Skeletal muscle tissue (tissue), 4 donors: ENCODE results near the gene KCP. TPM values are rescaled to one million over a fixed set of nuclear protein-coding genes. Genes with fewer than 3 reads are reported as not detected.

Source experiments
- H3K27ac ChIP-seq: one replicate; pipeline ENCODE4 v1.7.0; 2013; ENCODE audit warnings: mild to moderate bottlenecking, low read depth, low read length, inconsistent platforms
- H3K27me3 ChIP-seq, 3 donors: one replicate each; pipeline ENCODE4 v1.7.0; 2013; ENCODE audit warnings: low read length in 3 of 3; ENCODE audit not compliant: control insufficient read depth in 3 of 3, insufficient read depth in 3 of 3
- H3K36me3 ChIP-seq, 3 donors: one replicate each; pipeline ENCODE4 v1.7.0; 2013; ENCODE audit warnings: low read length in 3 of 3; ENCODE audit not compliant: control insufficient read depth in 3 of 3, insufficient read depth in 3 of 3
- H3K4me1 ChIP-seq, 3 donors: one replicate each; pipeline ENCODE4 v1.7.0; 2013; ENCODE audit warnings: low read length in 3 of 3, mild to moderate bottlenecking in 3 of 3; ENCODE audit not compliant: control insufficient read depth in 3 of 3, insufficient read depth in 3 of 3
- H3K4me3 ChIP-seq, 3 donors: one replicate each; pipeline ENCODE4 v1.7.0; 2013; ENCODE audit warnings: low read length in 3 of 3
- H3K9ac ChIP-seq, 3 donors: one replicate each; pipeline ENCODE4 v1.7.0; 2013; ENCODE audit warnings: low read length in 3 of 3, mild to moderate bottlenecking in 3 of 3, moderate library complexity in 2 of 3, low read depth in 1 of 3
- H3K9me3 ChIP-seq, 3 donors: one replicate each; pipeline ENCODE4 v1.7.0; 2013; ENCODE audit warnings: low read length in 3 of 3; ENCODE audit not compliant: control insufficient read depth in 3 of 3
- total RNA-seq: library from RNA; depleted of rRNA; stranded (reverse); fragments of >200 nt; gene quantifications from one replicate; pipeline ENCODE4 v1.2.3, GENCODE V29; 2014
- donor health status: Osteomylitis.

The KCP gene
- total RNA-seq, 1 donor from 2014 or later: under 0.01 TPM

DNA sequence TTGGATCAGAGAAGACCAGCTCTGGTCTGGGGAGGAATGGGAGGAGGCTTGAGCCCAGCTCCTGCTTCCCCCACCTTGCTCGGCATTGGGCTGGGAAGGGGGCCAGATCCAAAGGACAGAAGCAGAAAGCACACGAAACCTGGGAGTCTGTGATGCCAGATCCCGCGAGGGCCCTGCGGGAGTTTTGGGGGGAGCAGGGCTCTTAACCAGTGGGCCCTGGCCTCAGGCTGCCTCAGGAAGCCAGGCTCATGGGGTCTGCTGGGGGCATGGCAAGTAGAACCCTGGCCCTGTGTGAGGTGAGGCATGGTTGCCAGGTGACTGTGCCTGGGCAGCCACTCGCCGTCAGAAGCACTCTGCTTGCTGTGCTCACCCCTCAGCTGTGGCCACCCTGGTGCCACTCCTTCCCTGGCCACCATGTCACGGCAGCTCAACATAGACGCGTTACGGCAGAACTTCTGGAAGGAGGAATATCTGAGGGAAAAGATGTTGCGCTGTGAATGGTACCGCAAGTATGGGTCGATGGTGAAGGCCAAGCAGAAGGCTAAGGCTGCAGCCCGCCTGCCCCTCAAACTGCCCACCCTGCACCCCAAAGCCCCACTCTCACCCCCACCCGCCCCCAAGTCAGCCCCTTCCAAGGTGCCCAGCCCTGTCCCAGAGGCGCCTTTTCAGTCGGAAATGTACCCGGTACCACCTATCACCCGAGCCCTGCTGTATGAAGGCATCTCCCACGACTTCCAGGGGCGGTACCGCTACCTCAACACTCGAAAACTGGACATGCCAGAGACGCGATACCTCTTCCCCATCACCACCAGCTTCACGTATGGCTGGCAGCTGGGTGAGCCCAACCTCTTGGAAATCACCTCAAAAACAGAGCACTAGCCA, 44.3 kb downstream of the KCP start:
- no peaks in the 10 kb centered on the region for H3K27me3 ChIP-seq
- peak overlapping the region in 1 of 3 donors; percentile 8 for H3K9ac ChIP-seq
- H3K36me3 ChIP-seq: peaks cover 12 to 17% (median 15%) of the 10 kb centered on the region in 3 donors
- H3K9me3 ChIP-seq: no peaks in the 10 kb centered on the region
- peaks cover 30 to 51% (median 42%) of the 10 kb centered on the region in 3 donors for H3K4me1 ChIP-seq
- no peak overlapping the region for H3K27ac ChIP-seq
- H3K4me3 ChIP-seq: no peak overlapping the region

GRCh38 chr7:128865303-128865702, 45.2 kb downstream of the KCP start:
- Histone ChIP-seq H3K4me3 (no peak overlapping the region), H3K9ac (peak overlapping the region in 1 of 3 donors; percentile 8), H3K9me3 (no peaks in the 10 kb centered on the region), H3K27me3 (no peaks in the 10 kb centered on the region), H3K4me1 (peaks cover 39 to 56% (median 44%) of the 10 kb centered on the region in 3 donors), H3K27ac (no peak overlapping the region), H3K36me3 (peaks cover 12 to 17% (median 15%) of the 10 kb centered on the region in 3 donors)

DNA sequence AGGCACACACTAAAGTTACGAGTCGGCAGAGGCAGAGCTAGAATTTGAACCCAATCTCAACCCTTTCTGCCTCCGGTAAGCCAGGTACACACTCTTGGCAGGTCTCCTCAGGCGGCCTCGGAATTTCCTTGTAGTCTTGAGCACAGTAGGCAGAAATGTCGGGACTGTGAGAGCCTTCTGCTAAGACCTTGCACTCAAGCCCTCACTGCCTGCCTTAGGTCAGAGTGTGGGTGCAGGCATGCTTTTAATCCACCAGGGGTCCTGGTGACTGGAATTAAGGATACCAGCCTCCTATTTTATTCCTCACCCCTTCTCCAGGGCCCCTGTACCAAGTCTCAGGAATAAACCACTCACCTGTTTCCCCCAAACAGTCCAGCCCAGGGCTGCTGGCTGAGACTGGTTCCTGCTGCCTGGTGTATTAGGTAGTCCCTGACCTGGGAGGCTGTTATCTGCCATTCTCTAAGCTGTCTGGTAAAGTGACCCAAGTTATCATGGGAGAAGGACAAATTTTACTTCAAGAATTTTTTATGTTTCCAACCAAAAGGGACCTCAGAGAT, 47.0 kb downstream of the KCP start:
- Histone ChIP-seq H3K27me3 (no peaks in the 10 kb centered on the region), H3K4me3 (peak overlapping the region; percentile 92 to 99 (median 98)), H3K36me3 (peaks cover 17 to 20% (median 20%) of the 10 kb centered on the region in 3 donors), H3K4me1 (peaks cover 46 to 56% (median 51%) of the 10 kb centered on the region in 3 donors), H3K27ac (peak overlapping the region; percentile 89), H3K9me3 (no peaks in the 10 kb centered on the region), H3K9ac (peak overlapping the region; percentile 85 to 94 (median 90))

DNA sequence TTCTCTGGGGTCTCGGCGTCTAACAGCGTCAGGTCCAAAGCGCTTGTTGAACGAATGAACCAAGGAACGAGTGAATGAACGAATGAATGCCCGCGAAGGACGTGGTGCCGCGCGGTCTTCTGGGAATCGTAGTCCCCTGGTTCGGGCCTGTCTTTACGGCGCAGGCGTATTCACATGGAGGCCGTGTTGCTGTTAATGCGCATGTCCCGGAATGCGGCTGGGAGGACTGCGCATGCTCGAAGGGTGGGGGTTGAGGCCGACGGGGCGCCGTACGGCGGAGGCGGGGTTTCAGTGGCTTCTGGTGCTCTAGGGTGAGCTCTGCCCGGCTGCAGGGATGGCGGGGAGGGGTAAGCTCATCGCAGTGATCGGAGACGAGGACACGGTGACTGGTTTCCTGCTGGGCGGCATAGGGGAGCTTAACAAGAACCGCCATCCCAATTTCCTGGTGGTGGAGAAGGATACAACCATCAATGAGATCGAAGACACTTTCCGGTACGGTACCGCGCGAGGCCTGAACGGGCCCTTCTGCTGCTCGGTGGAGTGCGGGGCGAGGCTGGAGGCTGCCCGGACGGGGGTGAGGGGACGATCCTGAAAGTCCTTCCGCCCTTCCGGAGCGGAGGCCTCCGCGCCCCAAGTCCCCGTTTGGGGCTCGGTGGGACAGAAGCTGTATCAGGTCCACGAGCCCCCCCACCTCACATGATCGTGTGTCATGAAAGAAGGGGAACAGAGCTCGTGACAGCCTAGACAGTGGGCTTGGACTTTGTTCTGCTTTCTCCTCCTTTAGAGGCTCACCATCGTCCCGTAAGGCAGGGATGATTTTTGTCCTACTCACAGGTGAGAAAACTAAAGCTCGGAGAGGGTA, 47.7 kb downstream of the KCP start, which contains the start of gene ATP6V1F:
ATP6V1F (plus strand) TSS at position 286 of the 862 bp plus-strand sequence; CDS start at position 335, 49 bp downstream.
- peak within 1 kb of the TSS; percentile 89 for H3K27ac ChIP-seq
- peaks cover 42 to 54% (median 46%) of the 10 kb centered on the region in 3 donors for H3K4me1 ChIP-seq
- peaks cover 17 to 25% (median 23%) of the 10 kb centered on the region in 3 donors for H3K36me3 ChIP-seq
- H3K9me3 ChIP-seq: no peaks in the 10 kb centered on the region
- no peaks in the 10 kb centered on the region for H3K27me3 ChIP-seq
- H3K4me3 ChIP-seq: peak within 1 kb of the TSS; percentile 92 to 99 (median 98)
- peak within 1 kb of the TSS; percentile 85 to 94 (median 90) for H3K9ac ChIP-seq

GRCh38 chr7:128861957-128862570, 48.4 kb downstream of the KCP start:
- H3K4me1 ChIP-seq: peaks cover 43 to 58% (median 46%) of the 10 kb centered on the region in 3 donors
- H3K36me3 ChIP-seq: peaks cover 16 to 31% (median 26%) of the 10 kb centered on the region in 3 donors
- H3K9ac ChIP-seq: peak overlapping the region in 2 of 3 donors; percentile 39 to 90
- peak overlapping the region; percentile 65 to 99 (median 92) for H3K4me3 ChIP-seq
- peak overlapping the region; percentile 89 for H3K27ac ChIP-seq
- no peaks in the 10 kb centered on the region for H3K9me3 ChIP-seq
- no peaks in the 10 kb centered on the region for H3K27me3 ChIP-seq

DNA sequence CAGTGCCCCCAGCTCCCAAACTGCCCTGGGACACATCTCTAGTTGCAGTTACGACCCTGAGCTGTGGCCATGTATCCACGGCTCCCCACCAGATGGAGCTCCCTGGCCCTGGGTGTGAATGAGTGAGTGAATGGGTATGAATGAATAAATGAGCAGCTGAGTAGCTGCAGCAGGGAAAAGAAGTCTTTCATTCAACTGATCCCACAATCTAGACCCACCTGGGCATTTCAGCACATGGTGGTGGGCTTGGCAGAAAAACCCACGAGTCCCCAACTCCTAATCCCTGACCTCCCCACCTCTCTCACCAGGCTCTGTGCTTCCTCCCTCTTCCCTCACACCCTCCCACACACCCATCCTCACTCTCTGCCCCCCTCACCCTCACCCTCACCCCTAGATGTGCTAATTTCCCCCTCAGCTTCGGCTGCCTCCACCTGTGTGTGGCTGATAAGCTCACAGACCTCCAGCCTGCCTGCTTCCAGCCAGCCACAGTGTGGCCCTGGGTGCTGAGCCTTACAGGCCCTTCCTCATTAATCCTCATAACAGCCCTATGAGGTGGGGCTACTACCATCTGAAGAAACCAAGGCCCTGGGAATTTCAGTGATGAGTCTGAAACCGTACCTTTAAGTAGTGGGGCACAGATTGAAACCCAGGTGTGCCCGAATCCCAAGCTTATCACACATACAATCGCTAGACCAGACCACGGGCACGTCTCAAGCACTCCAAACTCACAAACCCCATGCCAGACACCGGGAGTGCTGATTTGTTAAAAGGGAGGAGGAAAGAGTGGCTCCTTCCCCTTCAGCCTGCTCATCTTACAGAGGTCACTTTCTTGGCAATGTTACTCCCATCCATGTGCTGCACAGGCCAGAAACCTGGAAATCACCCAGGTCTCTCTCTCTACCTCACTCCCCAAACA, 50.1 kb downstream of the KCP start:
- H3K9ac ChIP-seq: peak overlapping the region; percentile 47 to 68 (median 50)
- H3K4me1 ChIP-seq: peaks cover 54 to 71% (median 56%) of the 10 kb centered on the region in 3 donors
- H3K9me3 ChIP-seq: no peaks in the 10 kb centered on the region
- H3K27me3 ChIP-seq: no peaks in the 10 kb centered on the region
- H3K36me3 ChIP-seq: peaks cover 23 to 39% (median 38%) of the 10 kb centered on the region in 3 donors
- H3K4me3 ChIP-seq: no peak overlapping the region
- H3K27ac ChIP-seq: peak overlapping the region; percentile 79

GRCh38 chr7:128859232-128860157, 51.0 kb downstream of the KCP start:
- peaks cover 26 to 42% (median 40%) of the 10 kb centered on the region in 3 donors for H3K36me3 ChIP-seq
- peak overlapping the region in 2 of 3 donors; percentile 50 to 68 for H3K9ac ChIP-seq
- no peak overlapping the region for H3K4me3 ChIP-seq
- peaks cover 54 to 81% (median 65%) of the 10 kb centered on the region in 3 donors for H3K4me1 ChIP-seq
- peak overlapping the region; percentile 79 for H3K27ac ChIP-seq
- no peaks in the 10 kb centered on the region for H3K27me3 ChIP-seq
- H3K9me3 ChIP-seq: no peaks in the 10 kb centered on the region
